ENCODE measurements around the gene SPIN1.

DNA sequence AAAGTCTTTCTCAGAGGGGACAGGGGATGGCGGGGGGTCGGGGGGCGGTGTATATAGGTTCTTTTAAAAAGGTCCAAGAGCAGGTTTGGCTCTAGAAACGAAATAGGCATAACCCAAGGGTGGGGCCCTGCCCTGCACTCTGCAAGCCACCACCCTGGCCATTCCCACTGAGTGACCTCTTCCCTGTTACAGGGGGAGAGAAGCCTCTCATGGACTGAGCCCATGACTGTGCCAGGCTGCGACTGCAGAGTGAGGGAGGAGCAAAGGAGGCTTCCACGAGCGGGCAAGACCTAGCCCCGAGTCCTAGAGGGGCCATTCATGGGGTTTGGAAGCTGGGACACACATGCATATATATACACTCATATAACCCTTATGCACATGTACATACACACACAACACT, 136.7 kb downstream of the SPIN1 start:
- TF ChIP-seq POLR2A (IDR thresholded peaks at IDR 0.05; ENCODE audit: low read length) = no peak
- TF ChIP-seq GATA1 (IDR thresholded peaks at IDR 0.05; ENCODE audit: low read depth, low read length) = no peak

Measured in erythroblast (primary cell).